OCI-LY1 (cell line): Measurements from ENCODE around the gene HDAC9.

ENCODE experiments used
- H2AFZ ChIP-seq: fragments of 200-600 bp; sonication (generic), shearing (Covaris generic); 2 replicates; pipeline ENCODE4 v1.6.0; 2014; ENCODE audit warnings: antibody characterized with exemption, mild to moderate bottlenecking, low read length
- H3F3A ChIP-seq: fragments of 200-600 bp; sonication (generic), shearing (Covaris generic); 2 replicates; pipeline ENCODE4 v1.6.0; 2014; ENCODE audit warnings: mild to moderate bottlenecking, antibody characterized with exemption, low read length, moderate library complexity; ENCODE audit not compliant: insufficient read depth
- H3K27ac ChIP-seq: fragments of 200-600 bp; sonication (generic); 2 replicates; pipeline ENCODE4 v1.5.1; 2014; ENCODE audit warnings: low read length, mixed run types, mild to moderate bottlenecking, low read depth; ENCODE audit not compliant: poor library complexity, severe bottlenecking
- H3K27me3 ChIP-seq: fragments of 200-600 bp; sonication (generic); 2 replicates; pipeline ENCODE4 v1.6.0; 2014; ENCODE audit warnings: antibody characterized with exemption, mild to moderate bottlenecking, low read length, moderate library complexity; ENCODE audit not compliant: insufficient read depth
- H3K36me3 ChIP-seq: fragments of 200-600 bp; sonication (generic); 2 replicates; pipeline ENCODE4 v1.6.1; 2014; ENCODE audit warnings: mild to moderate bottlenecking, antibody characterized with exemption, low read length, moderate library complexity, mixed read lengths; ENCODE audit not compliant: insufficient read depth
- H3K4me1 ChIP-seq: fragments of 200-600 bp; sonication (generic); 2 replicates; pipeline ENCODE4 v1.5.1; 2014; ENCODE audit warnings: mild to moderate bottlenecking, low read length, moderate library complexity; ENCODE audit not compliant: insufficient read depth, severe bottlenecking
- H3K4me2 ChIP-seq: fragments of 200-600 bp; sonication (generic), shearing (Covaris generic); 2 replicates; pipeline ENCODE4 v1.6.1; 2014; ENCODE audit warnings: low read length
- H3K4me3 ChIP-seq: fragments of 200-600 bp; sonication (generic); 2 replicates; pipeline ENCODE4 v1.5.1; 2014; ENCODE audit warnings: low read length, low read depth, mild to moderate bottlenecking, mixed read lengths; ENCODE audit not compliant: poor library complexity, severe bottlenecking
- H3K79me2 ChIP-seq: fragments of 200-600 bp; shearing (Covaris generic); 2 replicates; pipeline ENCODE4 v1.6.1; 2016; ENCODE audit warnings: mixed run types, low read length, mixed read lengths; ENCODE audit not compliant: insufficient read depth
- H3K9ac ChIP-seq: fragments of 200-600 bp; sonication (generic), shearing (Covaris generic); 2 replicates; pipeline ENCODE4 v1.6.1; 2014; ENCODE audit warnings: mild to moderate bottlenecking, low read length, mixed read lengths
- H3K9me2 ChIP-seq: fragments of 200-600 bp; sonication (generic), shearing (Covaris generic); 2 replicates; pipeline ENCODE4 v1.6.1; 2014; ENCODE audit warnings: low read depth, mild to moderate bottlenecking, low read length, mixed read lengths
- H3K9me3 ChIP-seq: fragments of 200-600 bp; shearing (Covaris generic); 2 replicates; pipeline ENCODE4 v1.6.1; 2014; ENCODE audit warnings: low read length, mixed read lengths
- H4K20me1 ChIP-seq: fragments of 200-600 bp; sonication (generic), shearing (Covaris generic); 2 replicates; pipeline ENCODE4 v1.6.0; 2016; ENCODE audit warnings: mild to moderate bottlenecking, low read length; ENCODE audit not compliant: insufficient read depth
- CTCF ChIP-seq: fragments of 200-600 bp; sonication (generic), shearing (Covaris generic); IDR thresholded peaks from 2 replicates; pipeline ENCODE4 v1.5.1; 2017; ENCODE audit warnings: mild to moderate bottlenecking, antibody characterized with exemption, low read length, moderate library complexity, mixed read lengths
- EZH2 ChIP-seq: fragments of 200-600 bp; sonication (generic), shearing (Covaris generic); IDR thresholded peaks from 2 replicates; pipeline ENCODE4 v1.8.0; 2017; ENCODE audit warnings: borderline replicate concordance, mixed run types, mild to moderate bottlenecking, antibody characterized with exemption, low read length, moderate library complexity, mixed read lengths

HDAC9 gene

GRCh38 chr7:19000410-19000809 is 504.9 kb downstream of the HDAC9 start:
- no peak overlapping the region for H3K27ac ChIP-seq
- no peaks in the 10 kb centered on the region for H3K4me1 ChIP-seq
- TF ChIP-seq CTCF (no peak), EZH2 (no peak)
- no peak overlapping the region for H3K4me2 ChIP-seq
- H3K9ac ChIP-seq = no peak overlapping the region
- no peaks in the 10 kb centered on the region for H3K27me3 ChIP-seq
- no peaks in the 10 kb centered on the region for H3K79me2 ChIP-seq
- no peak overlapping the region for H3K4me3 ChIP-seq
- no peaks in the 10 kb centered on the region for H3F3A ChIP-seq
- H3K9me2 ChIP-seq = no peaks in the 10 kb centered on the region
- H4K20me1 ChIP-seq = no peaks in the 10 kb centered on the region
- H2AFZ ChIP-seq = no peak overlapping the region
- H3K9me3 ChIP-seq = no peaks in the 10 kb centered on the region
- H3K36me3 ChIP-seq = no peaks in the 10 kb centered on the region

GRCh38 chr7:19001854-19002253 is 506.3 kb downstream of the HDAC9 start:
- Histone ChIP-seq H3K4me1 (no peaks in the 10 kb centered on the region), H3K9me3 (no peaks in the 10 kb centered on the region), H3K4me3 (no peak overlapping the region), H3K79me2 (no peaks in the 10 kb centered on the region), H3F3A (no peaks in the 10 kb centered on the region), H3K27me3 (no peaks in the 10 kb centered on the region), H3K9me2 (no peaks in the 10 kb centered on the region), H3K9ac (no peak overlapping the region), H3K27ac (no peak overlapping the region), H3K36me3 (no peaks in the 10 kb centered on the region), H3K4me2 (no peak overlapping the region), H4K20me1 (no peaks in the 10 kb centered on the region), H2AFZ (no peak overlapping the region)
- TF ChIP-seq EZH2 = no peak
- TF ChIP-seq CTCF = no peak

- H3K79me2 ChIP-seq = no peaks in the 10 kb centered on the region
- H3K9me2 ChIP-seq = no peaks in the 10 kb centered on the region
- no peaks in the 10 kb centered on the region for H3K36me3 ChIP-seq
- H3K9ac ChIP-seq = no peak overlapping the region
- no peak overlapping the region for H2AFZ ChIP-seq
- H3K4me2 ChIP-seq = no peak overlapping the region
- no peaks in the 10 kb centered on the region for H3K9me3 ChIP-seq
- no peaks in the 10 kb centered on the region for H3K27me3 ChIP-seq
- H3K4me1 ChIP-seq = no peaks in the 10 kb centered on the region
- H3K27ac ChIP-seq = no peak overlapping the region
- H4K20me1 ChIP-seq = no peaks in the 10 kb centered on the region
- no peak overlapping the region for H3K4me3 ChIP-seq
- no peak for TF ChIP-seq CTCF
- TF ChIP-seq EZH2 = no peak
- no peaks in the 10 kb centered on the region for H3F3A ChIP-seq
Measured at GRCh38 chr7:19009241-19009935, 513.8 kb downstream of the HDAC9 start.
